ENCODE results near the gene ADGRV1.

ADGRV1 gene

GRCh38 chr5:90873033-90873517 lies 314.5 kb downstream of the ADGRV1 start:
- DNase-seq (ENCODE audit: low read depth) = no peak

GRCh38 chr5:90874066-90874465 lies 315.5 kb downstream of the ADGRV1 start:
- DNase-seq (ENCODE audit: low read depth) = no peak

GRCh38 chr5:90875456-90875855 lies 316.9 kb downstream of the ADGRV1 start:
- DNase-seq (ENCODE audit: low read depth) = no peak

- DNase-seq (ENCODE audit: low read depth) = no peak
These were observed 317.8 kb downstream of the ADGRV1 start for GRCh38 chr5:90876366-90876765.

- DNase-seq (ENCODE audit: low read depth) = no peak
These were observed 318.5 kb downstream of the ADGRV1 start for GRCh38 chr5:90877049-90877448.

GRCh38 chr5:90878081-90878480 lies 319.5 kb downstream of the ADGRV1 start:
- DNase-seq (ENCODE audit: low read depth) = no peak

- peak; percentile 6 for DNase-seq (ENCODE audit: low read depth)
These were observed 320.1 kb downstream of the ADGRV1 start for GRCh38 chr5:90878549-90879196.

- no peak for DNase-seq (ENCODE audit: low read depth)
These were observed 323.1 kb downstream of the ADGRV1 start for GRCh38 chr5:90881626-90882150.

- no peak for DNase-seq (ENCODE audit: low read depth)
These were observed 323.9 kb downstream of the ADGRV1 start for GRCh38 chr5:90882448-90882847.

- DNase-seq (ENCODE audit: low read depth) = no peak
These were observed 326.7 kb downstream of the ADGRV1 start for GRCh38 chr5:90885180-90885868.

- DNase-seq (ENCODE audit: low read depth) = no peak
These were observed 327.8 kb downstream of the ADGRV1 start for GRCh38 chr5:90886381-90886780.

GRCh38 chr5:90888511-90889324 lies 330.1 kb downstream of the ADGRV1 start:
- DNase-seq (ENCODE audit: low read depth) = no peak

GRCh38 chr5:90889325-90889600 lies 330.7 kb downstream of the ADGRV1 start:
- no peak for DNase-seq (ENCODE audit: low read depth)

GRCh38 chr5:90890180-90890579 lies 331.6 kb downstream of the ADGRV1 start:
- no peak for DNase-seq (ENCODE audit: low read depth)

- no peak for DNase-seq (ENCODE audit: low read depth)
These were observed 336.3 kb downstream of the ADGRV1 start for GRCh38 chr5:90894866-90895420.

- no peak for DNase-seq (ENCODE audit: low read depth)
These were observed 339.0 kb downstream of the ADGRV1 start for GRCh38 chr5:90897618-90898017.

- no peak for DNase-seq (ENCODE audit: low read depth)
These were observed 339.9 kb downstream of the ADGRV1 start for GRCh38 chr5:90898326-90899013.

GRCh38 chr5:90899014-90899604 lies 340.5 kb downstream of the ADGRV1 start:
- DNase-seq (ENCODE audit: low read depth) = no peak

GRCh38 chr5:90901261-90901660 lies 342.7 kb downstream of the ADGRV1 start:
- DNase-seq (ENCODE audit: low read depth) = no peak

- DNase-seq (ENCODE audit: low read depth) = no peak
These were observed 343.6 kb downstream of the ADGRV1 start for GRCh38 chr5:90902170-90902569.

- no peak for DNase-seq (ENCODE audit: low read depth)
These were observed 344.2 kb downstream of the ADGRV1 start for GRCh38 chr5:90902651-90903386.

Measured in EH (cell line).